Cardiac muscle cell (in vitro differentiated cells and primary cell): ENCODE data around the gene PLSCR4. TPM values are rescaled to one million over a fixed set of nuclear protein-coding genes. Genes with fewer than 3 reads are reported as not detected.

Source experiments
- DNase-seq, 2 donors: peaks; one replicate each; pipeline versions ENCODE4 v3.0.0 to v3.0.0-alpha.2; 2010 to 2017; ENCODE audit warnings: low read depth in 1 of 2, low spot score in 1 of 2
- H3K27ac ChIP-seq: fragments of 200-600 bp; sonication (generic); 2 replicates; pipeline ENCODE4 v1.5.1; 2016
- H3K27me3 ChIP-seq: fragments of 200-600 bp; sonication (generic); 2 replicates; pipeline ENCODE4 v1.6.0; 2016; ENCODE audit warnings: control low read depth
- H3K36me3 ChIP-seq: fragments of 200-600 bp; sonication (generic); 2 replicates; pipeline ENCODE4 v1.5.1; 2016; ENCODE audit warnings: control low read depth
- H3K4me1 ChIP-seq: fragments of 200-600 bp; sonication (generic); 2 replicates; pipeline ENCODE4 v1.8.1; 2017; ENCODE audit warnings: low read depth, mild to moderate bottlenecking, mixed run types
- H3K4me3 ChIP-seq: fragments of 200-600 bp; sonication (generic); 2 replicates; pipeline ENCODE4 v1.5.1; 2016; ENCODE audit warnings: mild to moderate bottlenecking
- H3K9me3 ChIP-seq: fragments of 200-600 bp; sonication (generic); 2 replicates; pipeline ENCODE4 v1.5.1; 2017; ENCODE audit warnings: low read depth, mild to moderate bottlenecking, control low read depth
- CTCF ChIP-seq: IDR thresholded peaks from 2 replicates; pipeline ENCODE4 v1.5.1; 2012; ENCODE audit warnings: low read depth, mild to moderate bottlenecking, low read length
- polyA plus RNA-seq: library from polyadenylated mRNA; unstranded; fragments of >200 nt; fragmentation: Nextera tagmentation; extraction: Ambion mirVana; gene quantifications from 2 replicates; pipeline ENCODE4 v1.2.1, GENCODE V29; 2016
- total RNA-seq: library from RNA; depleted of rRNA; stranded (reverse); fragments of >200 nt; gene quantifications from 2 replicates; pipeline ENCODE4 v1.2.3, GENCODE V29; 2016

Gene PLSCR4
- total and polyA plus RNA-seq, 2 experiments from 2014 or later, result 1.2 to 1.3 TPM

GRCh38 chr3:146187334-146187950 lies 63.5 kb downstream of the PLSCR4 start:
- Histone ChIP-seq H3K27ac (no peak overlapping the region), H3K9me3 (no peaks in the 10 kb centered on the region), H3K27me3 (no peaks in the 10 kb centered on the region), H3K36me3 (no peaks in the 10 kb centered on the region), H3K4me1 (peaks cover 18% of the 10 kb centered on the region), H3K4me3 (no peak overlapping the region)
- TF ChIP-seq CTCF, result peak; percentile 58
- DNase-seq, result peak; percentile 45 to 53

- TF ChIP-seq CTCF, result no peak
- Histone ChIP-seq H3K9me3 (no peaks in the 10 kb centered on the region), H3K36me3 (no peaks in the 10 kb centered on the region), H3K4me3 (no peak overlapping the region), H3K27me3 (no peaks in the 10 kb centered on the region), H3K27ac (no peak overlapping the region), H3K4me1 (peaks cover 18% of the 10 kb centered on the region)
- peak; percentile 37 to 52 for DNase-seq
These were observed 66.5 kb downstream of the PLSCR4 start for GRCh38 chr3:146184241-146185015.

GRCh38 chr3:146181216-146181615 lies 69.7 kb downstream of the PLSCR4 start:
- no peak overlapping the region for H3K4me3 ChIP-seq
- H3K36me3 ChIP-seq, result no peaks in the 10 kb centered on the region
- DNase-seq, result no peak
- H3K9me3 ChIP-seq, result no peaks in the 10 kb centered on the region
- peaks cover 18% of the 10 kb centered on the region for H3K4me1 ChIP-seq
- no peak for TF ChIP-seq CTCF
- H3K27me3 ChIP-seq, result no peaks in the 10 kb centered on the region
- no peak overlapping the region for H3K27ac ChIP-seq

GRCh38 chr3:146180376-146180775 lies 70.5 kb downstream of the PLSCR4 start:
- DNase-seq, result no peak
- no peak for TF ChIP-seq CTCF
- Histone ChIP-seq H3K36me3 (no peaks in the 10 kb centered on the region), H3K4me1 (peaks cover 13% of the 10 kb centered on the region), H3K27ac (no peak overlapping the region), H3K4me3 (no peak overlapping the region), H3K9me3 (no peaks in the 10 kb centered on the region), H3K27me3 (no peaks in the 10 kb centered on the region)

- no peak overlapping the region for H3K4me3 ChIP-seq
- TF ChIP-seq CTCF, result no peak
- peaks cover 11% of the 10 kb centered on the region for H3K4me1 ChIP-seq
- H3K27ac ChIP-seq, result no peak overlapping the region
- H3K9me3 ChIP-seq, result no peaks in the 10 kb centered on the region
- no peaks in the 10 kb centered on the region for H3K36me3 ChIP-seq
- no peak for DNase-seq
- H3K27me3 ChIP-seq, result no peaks in the 10 kb centered on the region
These were observed 72.8 kb downstream of the PLSCR4 start for GRCh38 chr3:146178006-146178689.
